NB4 (cell line): ENCODE data around the gene PPP1R1C.

Experiments used
- DNase-seq: peaks from one replicate; pipeline ENCODE4 v3.0.0; 2010; ENCODE audit warnings: low read depth
- H3K4me3 ChIP-seq: one replicate; pipeline ENCODE4 v1.5.1; 2011; ENCODE audit warnings: mild to moderate bottlenecking, low read depth, low read length, moderate library complexity
- CTCF ChIP-seq: IDR thresholded peaks from one replicate; pipeline ENCODE4 v1.5.1; 2012; ENCODE audit warnings: low read depth, low read length
- MAX ChIP-seq: IDR thresholded peaks from 2 replicates; pipeline ENCODE4 v1.6.1; 2011; ENCODE audit warnings: low read depth, low read length
- MYC ChIP-seq: IDR thresholded peaks from 2 replicates; pipeline ENCODE4 v1.6.1; 2011; ENCODE audit warnings: low read depth, low read length
- POLR2A ChIP-seq: IDR thresholded peaks from 2 replicates; pipeline ENCODE4 v1.6.1; 2011; ENCODE audit warnings: mild to moderate bottlenecking; ENCODE audit not compliant: insufficient read length; ENCODE audit errors: extremely low read depth

Gene PPP1R1C

GRCh38 chr2:182163878-182164277, 178.2 kb downstream of the PPP1R1C start:
- H3K4me3 ChIP-seq = no peak overlapping the region
- no peak for DNase-seq
- TF ChIP-seq MAX (no peak), CTCF (no peak), MYC (no peak), POLR2A (no peak)

GRCh38 chr2:182164686-182165085, 179.0 kb downstream of the PPP1R1C start:
- H3K4me3 ChIP-seq = no peak overlapping the region
- TF ChIP-seq CTCF (no peak), MAX (no peak), MYC (no peak), POLR2A (no peak)

GRCh38 chr2:182165202-182165601, 179.5 kb downstream of the PPP1R1C start:
- TF ChIP-seq POLR2A (no peak), MYC (no peak), MAX (no peak), CTCF (no peak)
- no peak for DNase-seq
- no peak overlapping the region for H3K4me3 ChIP-seq

More at GRCh38 chr2:182164686-182165085, 179.0 kb downstream of the PPP1R1C start:
- no peak for DNase-seq

GRCh38 chr2:182166406-182166805, 180.8 kb downstream of the PPP1R1C start:
- no peak overlapping the region for H3K4me3 ChIP-seq
- DNase-seq = no peak
- TF ChIP-seq POLR2A (no peak), CTCF (no peak), MYC (no peak), MAX (no peak)

- no peak for DNase-seq
- no peak overlapping the region for H3K4me3 ChIP-seq
- TF ChIP-seq POLR2A (no peak), CTCF (no peak), MYC (no peak), MAX (no peak)
Observed at GRCh38 chr2:182166841-182167240, 181.2 kb downstream of the PPP1R1C start.
